HG03039 (cell line): Measurements from ENCODE around the gene FAM3D.
A peak's percentile ranks its signal among the peaks of the same experiment; 100 is the strongest.

ENCODE experiments used
- ATAC-seq: cut with Tn5 transposase; IDR thresholded peaks from one replicate; pipeline ENCODE4 v1.9.1; 2021; ENCODE audit warnings: mild to moderate bottlenecking, moderate library complexity; ENCODE audit not compliant: unreplicated experiment

FAM3D gene

DNA sequence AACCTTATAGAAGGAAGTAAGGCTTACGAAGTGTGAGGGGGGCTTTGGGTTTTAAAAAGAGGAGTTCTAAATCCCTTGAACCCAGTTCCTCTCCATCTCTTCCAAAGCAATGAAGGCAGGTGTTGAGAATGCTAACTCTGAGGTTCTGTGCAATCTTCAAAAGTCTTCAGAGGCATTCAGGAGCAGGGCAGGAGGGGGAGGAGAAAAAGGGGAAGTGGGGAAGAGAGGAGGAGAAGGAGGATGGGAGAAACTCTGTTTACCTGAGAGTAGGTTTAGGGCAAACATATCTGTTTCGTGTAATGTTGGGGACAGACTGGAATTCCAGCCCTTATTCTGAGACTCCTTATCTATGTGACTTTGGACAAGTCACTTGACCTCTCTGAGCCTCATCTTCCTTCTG is 36.9 kb downstream of the FAM3D start:
- no peak for ATAC-seq

DNA sequence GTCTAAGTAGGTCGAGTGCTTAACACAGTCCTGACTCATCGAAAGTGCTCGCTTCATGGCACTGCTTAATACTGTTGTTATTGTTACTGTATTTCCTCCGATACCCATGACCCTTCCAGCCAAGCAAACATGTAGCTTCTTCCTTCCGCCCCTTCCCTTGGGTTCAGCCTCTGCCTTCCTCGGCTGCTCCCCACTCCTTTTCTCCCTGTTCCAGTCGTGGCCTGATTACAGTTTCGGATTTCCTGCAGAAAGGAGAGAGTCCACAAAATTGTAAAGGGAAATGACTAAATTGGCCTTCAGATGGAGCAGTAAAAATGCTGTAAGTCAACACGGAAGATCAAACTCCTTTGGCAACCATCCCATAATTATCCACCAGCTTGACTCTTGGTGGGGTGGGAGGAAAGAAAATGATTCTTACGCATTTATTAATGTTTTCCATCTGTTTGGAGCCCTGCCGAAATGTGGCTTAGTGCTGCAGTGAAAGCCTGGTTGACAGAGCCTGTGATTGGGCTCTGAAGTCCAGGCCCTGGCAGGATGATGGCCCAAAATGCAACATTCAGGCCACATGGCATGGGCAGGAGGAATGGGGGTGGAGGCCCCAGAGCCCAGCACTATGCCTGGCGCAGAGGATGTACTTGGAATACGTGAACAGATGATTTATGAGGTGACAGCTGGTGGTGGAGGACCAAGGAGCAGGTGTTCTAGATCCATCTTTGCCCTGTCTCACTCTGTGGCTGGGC is 37.6 kb downstream of the FAM3D start:
- no peak for ATAC-seq

- no peak for ATAC-seq
Observed at GRCh38 chr3:58627941-58628340, 38.6 kb downstream of the FAM3D start.

DNA sequence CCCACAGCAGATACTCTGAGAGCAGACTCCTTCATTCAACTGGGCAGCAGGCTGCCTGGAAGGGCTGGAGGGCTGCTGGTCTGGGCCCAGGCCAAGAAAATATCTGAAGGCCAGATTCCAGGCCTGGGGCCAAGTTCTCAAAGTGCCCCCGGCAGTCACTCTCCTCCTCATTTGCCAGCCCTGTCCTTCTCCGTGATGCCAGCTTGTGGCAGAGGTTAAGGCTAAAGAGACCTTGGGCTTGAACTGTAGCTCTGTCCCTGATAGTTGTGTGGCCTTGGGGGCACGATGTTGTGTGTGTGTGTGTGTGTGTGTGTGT is 39.0 kb downstream of the FAM3D start:
- no peak for ATAC-seq

DNA sequence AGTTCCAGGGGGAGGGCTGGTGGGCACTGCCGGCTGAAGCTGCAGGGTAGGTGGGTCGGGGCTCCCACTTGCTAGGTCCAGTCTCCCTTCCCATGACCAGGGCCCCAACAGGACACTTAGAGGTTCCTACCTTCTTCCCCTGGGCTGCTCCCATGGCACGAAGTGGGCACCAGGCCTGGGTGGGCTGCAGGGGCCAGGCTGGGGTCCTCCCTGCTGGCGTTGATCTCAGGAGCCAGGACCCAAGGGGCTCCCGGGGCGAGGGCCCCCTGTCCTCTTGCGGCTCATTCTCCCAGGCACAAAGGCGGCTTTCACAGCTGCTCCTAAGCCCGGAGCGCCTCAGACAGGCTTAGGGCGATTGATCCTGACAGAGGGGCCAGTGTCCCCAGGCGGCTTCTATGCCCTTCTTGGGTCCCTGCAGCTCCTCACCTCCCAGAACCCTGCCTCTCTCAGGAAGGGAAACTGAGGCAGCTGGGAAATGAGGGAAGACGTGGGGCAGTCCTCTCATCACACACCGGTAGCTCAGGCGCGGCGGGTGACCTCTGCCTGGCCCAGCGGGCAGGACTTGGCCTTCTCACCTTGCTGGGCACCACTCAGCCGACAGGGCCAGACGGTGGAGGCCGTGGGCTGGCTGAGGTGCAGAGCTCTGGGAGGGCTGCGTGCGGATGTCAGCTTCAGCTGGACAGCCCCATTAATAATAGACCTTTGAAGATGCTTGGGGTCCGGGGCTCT is 39.6 kb downstream of the FAM3D start:
- ATAC-seq, result no peak

- ATAC-seq, result no peak
Observed at GRCh38 chr3:58625196-58625824, 41.3 kb downstream of the FAM3D start.

GRCh38 chr3:58624550-58624949 is 42.0 kb downstream of the FAM3D start:
- ATAC-seq, result no peak

DNA sequence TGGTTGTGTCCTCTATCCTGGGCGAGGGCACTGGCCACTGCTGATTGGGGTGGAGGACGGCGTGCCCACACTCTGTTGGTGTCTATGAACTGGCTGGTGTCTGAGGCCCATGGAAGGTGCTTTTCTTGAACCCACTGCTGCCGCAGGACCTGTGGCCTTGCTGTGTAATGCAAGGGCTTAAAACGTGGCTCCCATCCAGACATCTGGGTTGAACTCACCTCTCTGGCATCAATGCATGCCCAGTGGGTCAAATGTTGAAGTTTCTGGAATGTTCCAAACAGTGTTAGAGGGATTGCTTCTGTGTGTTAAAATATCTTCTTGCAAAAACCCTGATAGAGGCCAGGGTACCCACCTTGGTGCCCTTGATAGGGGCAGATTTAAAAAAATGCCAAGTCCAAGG is 42.6 kb downstream of the FAM3D start:
- ATAC-seq, result no peak

- ATAC-seq, result no peak
Observed at GRCh38 chr3:58623478-58623877, 43.1 kb downstream of the FAM3D start.

DNA sequence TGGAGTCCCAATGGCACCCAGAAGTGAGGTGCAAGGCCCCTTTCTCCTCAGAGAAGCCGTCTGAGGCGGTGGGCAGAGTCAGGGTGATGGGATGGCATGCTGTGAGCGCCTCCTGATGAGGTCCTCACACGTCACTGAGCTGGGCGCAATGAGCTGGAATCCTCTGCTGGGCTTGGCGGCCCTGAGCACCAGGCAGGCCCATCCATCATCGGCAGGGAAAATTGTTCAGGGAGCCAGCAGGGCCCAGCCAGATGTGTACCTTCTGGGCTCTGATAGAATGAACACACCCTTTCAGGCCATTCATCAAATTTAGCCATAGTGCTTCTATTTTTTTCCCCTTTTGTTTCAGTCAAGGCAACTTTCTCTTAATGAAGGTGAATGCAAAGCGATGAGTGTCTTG is 43.7 kb downstream of the FAM3D start:
- no peak for ATAC-seq

GRCh38 chr3:58622436-58622835 is 44.1 kb downstream of the FAM3D start:
- ATAC-seq, result no peak

DNA sequence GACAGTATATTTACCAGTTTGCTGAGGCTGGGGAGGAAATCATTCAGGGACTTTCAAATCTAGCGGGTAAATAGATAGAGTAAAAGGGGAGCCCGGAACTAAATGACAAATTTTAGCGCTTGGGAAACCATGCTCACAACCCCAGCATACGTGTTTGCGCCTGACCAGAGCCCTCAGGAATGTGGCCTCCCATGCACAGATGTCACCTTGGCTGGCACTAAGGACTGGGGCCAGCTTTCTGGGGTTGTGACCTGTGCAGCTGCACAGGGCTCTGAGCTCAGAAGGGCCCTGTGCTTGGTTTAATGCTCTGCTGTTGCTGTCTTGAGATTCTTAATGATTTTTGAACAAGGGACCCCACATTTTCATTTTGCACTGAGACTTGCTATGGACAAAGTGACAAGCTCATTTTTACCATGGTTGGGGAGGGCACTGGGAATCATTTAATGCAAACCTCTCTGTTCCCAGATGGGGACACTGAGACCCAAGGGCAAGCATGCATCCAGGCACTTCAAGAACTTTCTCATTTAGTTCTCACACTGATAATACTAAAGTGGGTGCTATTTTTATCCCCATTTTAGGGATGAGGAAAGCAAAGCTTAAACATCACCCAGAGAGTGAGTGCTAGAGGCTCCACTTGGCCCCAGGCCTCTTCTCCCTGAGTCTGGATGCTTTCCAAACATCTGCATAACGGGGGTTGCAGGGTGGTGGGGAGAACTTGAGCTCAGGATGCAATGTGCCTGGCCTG is 45.3 kb downstream of the FAM3D start:
- no peak for ATAC-seq

GRCh38 chr3:58620421-58620820 is 46.2 kb downstream of the FAM3D start:
- ATAC-seq, result no peak

DNA sequence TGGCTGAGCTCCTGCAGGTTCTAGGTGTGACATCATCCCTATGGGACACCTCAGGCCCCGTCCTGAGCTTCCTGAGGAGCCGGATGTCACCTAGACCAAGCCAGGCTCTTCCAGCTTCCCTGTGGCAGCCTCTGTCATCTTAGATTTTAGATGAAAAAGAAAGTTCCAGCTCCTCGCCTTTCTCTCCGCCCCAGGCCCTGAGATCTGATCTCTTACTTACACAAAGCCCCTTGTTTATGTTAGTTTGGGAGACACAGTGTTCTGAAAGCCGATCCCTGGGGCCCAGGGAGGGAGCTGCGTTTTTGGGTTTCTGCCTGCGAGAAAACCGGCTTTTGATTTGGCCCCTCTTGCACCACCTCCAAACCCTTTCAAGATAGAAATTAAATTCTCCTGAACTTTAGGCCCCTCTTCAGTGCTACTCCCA is 49.2 kb downstream of the FAM3D start:
- ATAC-seq, result no peak

- no peak for ATAC-seq
Observed at GRCh38 chr3:58613236-58614132, 53.1 kb downstream of the FAM3D start.

DNA sequence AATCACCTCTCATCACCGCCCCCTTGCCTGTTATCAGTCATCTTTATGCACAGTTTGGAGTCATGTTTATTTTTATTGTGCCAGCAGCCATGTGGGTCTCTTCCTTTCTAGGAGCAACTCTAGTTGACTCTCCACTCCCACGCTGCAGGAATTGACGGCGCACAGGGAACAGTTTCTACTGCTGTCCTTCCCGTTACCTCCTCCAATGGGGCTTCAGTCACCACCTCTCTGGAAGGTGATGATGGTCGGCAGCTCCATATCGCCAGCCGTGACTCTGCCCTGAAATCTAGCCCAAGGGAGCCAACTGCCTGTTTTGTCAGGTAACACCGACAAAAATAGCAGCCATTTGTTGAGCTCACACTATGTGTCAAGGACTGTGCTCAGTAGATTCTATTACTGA is 53.7 kb downstream of the FAM3D start:
- no peak for ATAC-seq

- peak; percentile 51 for ATAC-seq
Observed at GRCh38 chr3:58609990-58610389, 56.6 kb downstream of the FAM3D start.

GRCh38 chr3:58608648-58609047 is 57.9 kb downstream of the FAM3D start:
- no peak for ATAC-seq

GRCh38 chr3:58607816-58608215 is 58.8 kb downstream of the FAM3D start:
- no peak for ATAC-seq

DNA sequence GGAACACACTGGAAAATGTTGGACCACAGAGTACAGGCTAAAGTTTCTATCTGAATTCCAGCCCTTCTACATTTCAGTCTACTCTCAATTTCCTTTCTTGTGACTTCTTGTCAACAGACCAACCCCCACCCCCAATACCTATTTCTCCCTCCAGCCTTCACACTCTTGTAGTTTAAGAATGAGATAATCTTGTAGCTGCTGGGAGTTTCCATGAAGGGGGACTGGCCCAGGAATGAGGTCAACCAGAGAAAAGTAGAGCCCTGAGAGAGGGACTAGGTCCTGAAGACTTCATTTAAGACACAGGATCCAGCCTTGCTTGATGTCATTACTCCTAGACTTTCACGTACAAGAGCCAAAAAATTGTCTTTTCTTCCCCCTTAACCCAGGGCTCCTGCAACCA is 59.9 kb downstream of the FAM3D start:
- ATAC-seq, result no peak

- ATAC-seq, result no peak
Observed at GRCh38 chr3:58604031-58604430, 62.5 kb downstream of the FAM3D start.
